IPS-NIHi7 (cell line): Measurements from ENCODE around the gene QPCTL.
"Not testable (repeated sequence)": the region's sequence is repeated elsewhere in the genome, so short reads cannot be mapped to it uniquely, and the experiment has no call there.

Experiments
- DNase-seq: peaks from one replicate; pipeline ENCODE4 v3.0.0; 2012; ENCODE audit warnings: mixed read lengths; ENCODE audit errors: extremely low spot score

QPCTL gene

GRCh38 chr19:45676851-45677263 is 15.6 kb upstream of the QPCTL start:
- DNase-seq: peak; percentile 52

GRCh38 chr19:45677351-45678230 is 14.9 kb upstream of the QPCTL start:
- peak; percentile 95 for DNase-seq

- DNase-seq: peak; percentile 80
Measured at GRCh38 chr19:45681391-45682015, 11.0 kb upstream of the QPCTL start.

- DNase-seq: no peak
Measured at GRCh38 chr19:45682117-45682516, 10.3 kb upstream of the QPCTL start.

GRCh38 chr19:45682908-45683307 is 9.6 kb upstream of the QPCTL start:
- no peak for DNase-seq

GRCh38 chr19:45685045-45685444 is 7.4 kb upstream of the QPCTL start:
- DNase-seq: not testable (repeated sequence)

GRCh38 chr19:45687599-45687998 is 4.9 kb upstream of the QPCTL start:
- DNase-seq: no peak

GRCh38 chr19:45691516-45692186 is 815 bp upstream of the QPCTL start, which contains the start of gene SNRPD2:
Gene SNRPD2, minus strand, starts transcription at chr19:45691953. Its CDS starts 65 bp downstream, at chr19:45691888.
- peak; percentile 90 for DNase-seq

GRCh38 chr19:45693106-45693788 is 781 bp downstream of the QPCTL start:
- DNase-seq: peak; percentile 85

- DNase-seq: no peak
Measured at GRCh38 chr19:45701676-45702075, 9.2 kb downstream of the QPCTL start.

- no peak for DNase-seq
Measured at GRCh38 chr19:45705115-45705514, 12.6 kb downstream of the QPCTL start.

- no peak for DNase-seq
Measured at GRCh38 chr19:45705710-45706415, 13.4 kb downstream of the QPCTL start.

- no peak for DNase-seq
Measured at GRCh38 chr19:45710356-45711130, 18.1 kb downstream of the QPCTL start.

GRCh38 chr19:45711851-45712698 is 19.6 kb downstream of the QPCTL start:
- no peak for DNase-seq

GRCh38 chr19:45712699-45713067 is 20.2 kb downstream of the QPCTL start:
- DNase-seq: no peak

GRCh38 chr19:45713141-45713540 is 20.7 kb downstream of the QPCTL start:
- DNase-seq: no peak

- no peak for DNase-seq
Measured at GRCh38 chr19:45715139-45715538, 22.7 kb downstream of the QPCTL start.

- DNase-seq: peak; percentile 38
Measured at GRCh38 chr19:45716359-45717130, 24.1 kb downstream of the QPCTL start.
